Measurements from ENCODE around the gene NUDT4.

- TF ChIP-seq GATA2 (CRISPR knock-in tag; IDR thresholded peaks at IDR 0.05): no peak
- no peak for TF ChIP-seq CTCF (IDR thresholded peaks at IDR 0.05)
- TF ChIP-seq POLR2AphosphoS5 (IDR thresholded peaks at IDR 0.05; ENCODE audit: low read depth, low read length): no peak
- no peak for TF ChIP-seq SMC3 (IDR thresholded peaks at IDR 0.05; ENCODE audit: low read depth, low read length)
- no peak for TF ChIP-seq YY1 (IDR thresholded peaks at IDR 0.05; ENCODE audit: low read depth)
- no peak for TF ChIP-seq USF1 (IDR thresholded peaks at IDR 0.05; ENCODE audit: borderline replicate concordance, low read depth)
- TF ChIP-seq CHD2 (IDR thresholded peaks at IDR 0.05; ENCODE audit: low read length, partially characterized antibody): no peak
- TF ChIP-seq RCOR1 (IDR thresholded peaks at IDR 0.05; ENCODE audit: low read length): no peak
- TF ChIP-seq MXI1 (IDR thresholded peaks at IDR 0.05; ENCODE audit: low read depth, low read length): no peak
- TF ChIP-seq EP300 (IDR thresholded peaks at IDR 0.05; ENCODE audit: borderline replicate concordance in 1 of 2, low read depth in 1 of 2, low read length in 1 of 2): no peak
- TF ChIP-seq MAX (IDR thresholded peaks at IDR 0.05; ENCODE audit: low read depth): no peak
- TF ChIP-seq FOSL2 (IDR thresholded peaks at IDR 0.05; ENCODE audit: borderline replicate concordance, low read depth): no peak
Measured at GRCh38 chr12:93375906-93376305, 1.8 kb upstream of the NUDT4 start.

Measured in SK-N-SH (cell line).